PFSK-1 (cell line): ENCODE data around the gene THOC1.

Experiments used
- REST ChIP-seq, 2 experiments: IDR thresholded peaks; 2 replicates each; pipeline versions ENCODE4 v1.6.1 to v1.8.0; 2011 to 2012; ENCODE audit warnings: low read depth in 2 of 2, low read length in 2 of 2, control low read depth in 1 of 2, inconsistent platforms in 1 of 2, mild to moderate bottlenecking in 1 of 2, moderate library complexity in 1 of 2; ENCODE audit not compliant: insufficient read depth in 1 of 2
- TAF1 ChIP-seq: IDR thresholded peaks from 2 replicates; pipeline ENCODE4 v1.6.1; 2012; ENCODE audit warnings: low read length, control low read depth, borderline replicate concordance; ENCODE audit not compliant: insufficient read depth

- TF ChIP-seq TAF1, result no peak
- TF ChIP-seq REST (IDR thresholded peaks at IDR 0.05; ENCODE audit: insufficient read depth in 1 of 2, low read depth in 2 of 2, low read length in 2 of 2), result no peak
These were observed 21.2 kb upstream of the THOC1 start for GRCh38 chr18:289026-289425.
